Gastrocnemius medialis (tissue), 4 donors: ENCODE results near the gene POLE. TPM values are rescaled to one million over a fixed set of nuclear protein-coding genes. Genes with fewer than 3 reads are reported as not detected.

Source experiments
- ATAC-seq, 2 donors: fragments of 150-250 bp; one replicate each; pipeline ENCODE4 v1.9.1; 2016
- DNase-seq, 2 donors: peaks; one replicate each; pipeline ENCODE4 v3.0.0-alpha.2; 2019
- H3K27ac ChIP-seq, 4 donors: fragments of 200-600 bp; sonication (generic); 1 replicate in 1 of 4; 2 replicates in 3 of 4; pipeline ENCODE4 v1.5.1; 2016 to 2018; ENCODE audit warnings: mild to moderate bottlenecking in 2 of 4, moderate library complexity in 1 of 4
- H3K27me3 ChIP-seq, 3 donors: fragments of 200-600 bp; sonication (generic) in 2 of 3; 1 replicate in 1 of 3; 2 replicates in 2 of 3; pipeline versions ENCODE4 v1.5.1 to v1.6.0; 2016 to 2019; ENCODE audit warnings: mild to moderate bottlenecking in 1 of 3, moderate library complexity in 1 of 3
- H3K36me3 ChIP-seq, 2 donors: fragments of 200-600 bp; sonication (generic) in 1 of 2; one replicate each; pipeline ENCODE4 v1.5.1; 2017 to 2018
- H3K4me1 ChIP-seq, 2 donors: fragments of 200-600 bp; sonication (generic) in 1 of 2; one replicate each; pipeline ENCODE4 v1.5.1; 2016 to 2017; ENCODE audit warnings: mild to moderate bottlenecking in 2 of 2
- H3K4me3 ChIP-seq, 4 donors: fragments of 200-600 bp; sonication (generic) in 3 of 4; 1 replicate in 1 of 4; 2 replicates in 3 of 4; pipeline ENCODE4 v1.5.1; 2016 to 2019; ENCODE audit warnings: mild to moderate bottlenecking in 2 of 4
- H3K9me3 ChIP-seq, 3 donors: fragments of 200-600 bp; sonication (generic) in 2 of 3; 1 replicate in 1 of 3; 2 replicates in 2 of 3; pipeline ENCODE4 v1.5.1; 2016 to 2019
- POLR2A ChIP-seq, 2 donors: fragments of 450-650 bp; IDR thresholded peaks; one replicate each; pipeline ENCODE4 v1.6.1; 2017; ENCODE audit warnings: antibody characterized with exemption in 2 of 2, mild to moderate bottlenecking in 2 of 2, moderate library complexity in 2 of 2
- in situ Hi-C, 4 donors: fragments of 200-750 bp; cut with MboI; loops; one replicate each; pipeline versions ENCODE4 v1.15.0 to v1.8.0; 2017; ENCODE audit warnings: low sequenced_read_pairs in 4 of 4
- intact Hi-C: fragments of 100-400 bp; cut with DNase I; formaldehyde crosslinking; loops from one replicate; pipeline ENCODE4 v1.15.1; 2023; ENCODE audit warnings: low total_unique reads
- total RNA-seq, 4 donors: library from RNA; depleted of rRNA; stranded (reverse); fragments of >200 nt; gene quantifications; one replicate each; pipeline versions ENCODE4 v1.1.0 to v1.2.3, GENCODE V29; 2016
- TF ChIP-seq, protein P1 (sequence below), 5 experiments: fragments of 450-650 bp in 3 of 5; fragments of 200-600 bp in 2 of 5; sonication (generic) in 2 of 5; IDR thresholded peaks in 4 of 5; conservative IDR thresholded peaks in 1 of 5; 1 replicate in 4 of 5; 2 replicates in 1 of 5; pipeline ENCODE4 v1.5.1; 2016 to 2019; ENCODE audit warnings: antibody characterized with exemption in 5 of 5, mild to moderate bottlenecking in 3 of 5, moderate library complexity in 3 of 5

The POLE gene
- total RNA-seq, 4 donors from 2014 or later: 7.1 to 18.7 (median 11.1) TPM

GRCh38 chr12:132723764-132724140, 36.6 kb upstream of the POLE start:
- H3K4me3 ChIP-seq: no peak overlapping the region
- no peak for DNase-seq
- H3K36me3 ChIP-seq: peaks cover 0 to 84% of the 10 kb centered on the region in 2 donors
- in situ Hi-C loops: no loop called here
- H3K27ac ChIP-seq: no peak overlapping the region
- no peak for TF ChIP-seq POLR2A (IDR thresholded peaks at IDR 0.05)
- TF ChIP-seq, protein P1, sequence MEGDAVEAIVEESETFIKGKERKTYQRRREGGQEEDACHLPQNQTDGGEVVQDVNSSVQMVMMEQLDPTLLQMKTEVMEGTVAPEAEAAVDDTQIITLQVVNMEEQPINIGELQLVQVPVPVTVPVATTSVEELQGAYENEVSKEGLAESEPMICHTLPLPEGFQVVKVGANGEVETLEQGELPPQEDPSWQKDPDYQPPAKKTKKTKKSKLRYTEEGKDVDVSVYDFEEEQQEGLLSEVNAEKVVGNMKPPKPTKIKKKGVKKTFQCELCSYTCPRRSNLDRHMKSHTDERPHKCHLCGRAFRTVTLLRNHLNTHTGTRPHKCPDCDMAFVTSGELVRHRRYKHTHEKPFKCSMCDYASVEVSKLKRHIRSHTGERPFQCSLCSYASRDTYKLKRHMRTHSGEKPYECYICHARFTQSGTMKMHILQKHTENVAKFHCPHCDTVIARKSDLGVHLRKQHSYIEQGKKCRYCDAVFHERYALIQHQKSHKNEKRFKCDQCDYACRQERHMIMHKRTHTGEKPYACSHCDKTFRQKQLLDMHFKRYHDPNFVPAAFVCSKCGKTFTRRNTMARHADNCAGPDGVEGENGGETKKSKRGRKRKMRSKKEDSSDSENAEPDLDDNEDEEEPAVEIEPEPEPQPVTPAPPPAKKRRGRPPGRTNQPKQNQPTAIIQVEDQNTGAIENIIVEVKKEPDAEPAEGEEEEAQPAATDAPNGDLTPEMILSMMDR (IDR thresholded peaks at IDR 0.05 in 4 of 5, conservative IDR thresholded peaks at IDR 0.05 in 1 of 5): no peak
- no peaks in the 10 kb centered on the region for H3K27me3 ChIP-seq
- H3K9me3 ChIP-seq: no peaks in the 10 kb centered on the region
- H3K4me1 ChIP-seq: no peaks in the 10 kb centered on the region
- intact Hi-C loops: no loop called here
- no peak for ATAC-seq

DNA sequence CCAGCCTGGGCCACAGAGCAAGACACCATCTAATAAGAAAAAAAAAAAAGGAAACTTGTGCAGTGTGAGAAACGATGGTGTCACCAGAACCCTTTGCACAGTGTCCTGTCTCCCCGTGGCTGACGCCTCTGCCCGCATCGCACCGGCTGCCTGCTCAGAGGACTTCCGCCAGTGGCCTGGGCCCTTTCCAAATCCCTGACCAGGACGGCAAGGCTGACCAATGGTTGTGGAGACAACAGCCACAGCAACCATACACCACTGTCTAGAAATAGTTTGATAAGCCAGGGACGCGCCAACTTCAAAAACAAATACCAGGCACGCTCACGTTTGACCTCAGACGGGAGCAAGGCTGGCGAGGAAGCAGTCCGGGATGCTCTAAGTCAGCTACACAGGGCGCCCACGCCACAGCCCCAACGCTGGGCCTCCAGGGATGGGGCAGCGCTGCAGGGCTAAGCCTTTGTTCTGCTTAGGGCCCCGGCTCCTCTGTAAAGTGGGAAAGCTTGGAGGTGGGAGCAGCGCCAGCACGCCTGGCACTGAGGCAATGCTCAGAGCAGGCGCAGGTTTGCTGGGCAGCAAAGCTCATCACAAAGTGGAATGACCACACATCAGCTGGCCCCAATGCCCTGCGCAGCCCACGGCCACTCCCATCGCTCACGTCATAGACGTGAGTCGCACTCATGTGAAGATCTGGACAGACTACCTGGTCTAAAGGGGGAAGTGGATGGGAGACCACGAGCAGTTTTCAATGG, 36.0 kb upstream of the POLE start:
- intact Hi-C loops: no loop called here
- no peak for DNase-seq
- Histone ChIP-seq H3K4me1 (no peaks in the 10 kb centered on the region), H3K36me3 (peaks cover 0 to 81% of the 10 kb centered on the region in 2 donors), H3K9me3 (no peaks in the 10 kb centered on the region), H3K27me3 (no peaks in the 10 kb centered on the region), H3K27ac (no peak overlapping the region), H3K4me3 (no peak overlapping the region)
- TF ChIP-seq POLR2A (IDR thresholded peaks at IDR 0.05): no peak
- TF ChIP-seq, protein P1 (IDR thresholded peaks at IDR 0.05 in 4 of 5, conservative IDR thresholded peaks at IDR 0.05 in 1 of 5): no peak
- in situ Hi-C loops: no loop called here
- no peak for ATAC-seq

GRCh38 chr12:132720606-132721345, 33.6 kb upstream of the POLE start:
- TF ChIP-seq, protein P1 (IDR thresholded peaks at IDR 0.05 in 4 of 5, conservative IDR thresholded peaks at IDR 0.05 in 1 of 5): no peak
- no peak for TF ChIP-seq POLR2A (IDR thresholded peaks at IDR 0.05)
- ATAC-seq: no peak
- H3K4me3 ChIP-seq: no peak overlapping the region
- DNase-seq: no peak
- peaks cover 0 to 82% of the 10 kb centered on the region in 2 donors for H3K36me3 ChIP-seq
- intact Hi-C loops (no loop called here), in situ Hi-C loops (no loop called here)
- H3K9me3 ChIP-seq: no peaks in the 10 kb centered on the region
- H3K27me3 ChIP-seq: no peaks in the 10 kb centered on the region
- H3K4me1 ChIP-seq: no peaks in the 10 kb centered on the region
- no peak overlapping the region for H3K27ac ChIP-seq

DNA sequence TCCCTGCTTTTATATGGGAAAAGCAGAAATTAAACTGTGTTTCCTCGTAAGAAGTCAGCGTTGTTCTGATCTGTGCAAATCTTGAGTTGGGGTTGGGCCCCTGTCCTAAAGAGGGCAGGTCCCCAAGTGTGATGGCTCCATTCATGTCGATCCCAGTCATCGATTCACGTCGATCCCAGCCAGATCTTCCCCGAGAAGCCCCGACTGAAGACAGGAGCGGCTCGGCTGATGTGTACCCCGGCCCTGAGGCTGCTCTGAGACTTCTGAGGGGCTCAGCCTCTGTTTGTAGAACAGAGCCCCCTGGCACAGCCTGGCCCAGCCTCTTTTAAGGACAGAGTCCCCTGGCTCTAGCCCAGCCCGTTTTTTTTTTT, 32.8 kb upstream of the POLE start:
- ATAC-seq (no peak), DNase-seq (no peak)
- TF ChIP-seq, protein P1 (IDR thresholded peaks at IDR 0.05 in 4 of 5, conservative IDR thresholded peaks at IDR 0.05 in 1 of 5): no peak
- no peak for TF ChIP-seq POLR2A (IDR thresholded peaks at IDR 0.05)
- Histone ChIP-seq H3K4me1 (no peaks in the 10 kb centered on the region), H3K27me3 (no peaks in the 10 kb centered on the region), H3K27ac (no peak overlapping the region), H3K4me3 (no peak overlapping the region), H3K36me3 (peaks cover 0 to 79% of the 10 kb centered on the region in 2 donors), H3K9me3 (no peaks in the 10 kb centered on the region)
- intact Hi-C loops (no loop called here), in situ Hi-C loops (no loop called here)
